Peyer's patch (tissue), 4 donors: ENCODE data around the gene PDE4D. TPM values are rescaled to one million over a fixed set of nuclear protein-coding genes. Genes with fewer than 3 reads are reported as not detected.

Experiments used
- DNase-seq, 3 donors: peaks; one replicate each; pipeline ENCODE4 v3.0.0-alpha.2; 2017 to 2019
- H3K27ac ChIP-seq, 4 donors: fragments of 200-600 bp; sonication (generic); one replicate each; pipeline ENCODE4 v1.5.1; 2016 to 2019
- H3K27me3 ChIP-seq, 2 donors: fragments of 200-600 bp; sonication (generic); one replicate each; pipeline ENCODE4 v1.5.1; 2019
- H3K36me3 ChIP-seq, 3 donors: fragments of 200-600 bp; sonication (generic); one replicate each; pipeline ENCODE4 v1.5.1; 2016 to 2019
- H3K4me1 ChIP-seq, 4 donors: fragments of 200-600 bp; sonication (generic); one replicate each; pipeline ENCODE4 v1.5.1; 2016 to 2019
- H3K4me3 ChIP-seq, 4 donors: fragments of 200-600 bp; sonication (generic); 1 replicate in 3 of 4; 2 replicates in 1 of 4; pipeline ENCODE4 v1.5.1; 2016 to 2019; ENCODE audit warnings: mild to moderate bottlenecking in 1 of 4
- H3K9me3 ChIP-seq, 4 donors: fragments of 200-600 bp; sonication (generic); one replicate each; pipeline ENCODE4 v1.5.1; 2016 to 2019; ENCODE audit warnings: mild to moderate bottlenecking in 1 of 4
- CTCF ChIP-seq, 6 experiments: fragments of 450-650 bp in 4 of 6; fragments of 200-600 bp in 2 of 6; sonication (generic) in 1 of 6; IDR thresholded peaks; one replicate each; pipeline ENCODE4 v1.5.1; 2017 to 2019; ENCODE audit warnings: antibody characterized with exemption in 6 of 6, mild to moderate bottlenecking in 3 of 6, moderate library complexity in 1 of 6
- POLR2A ChIP-seq, 2 donors: fragments of 450-650 bp; IDR thresholded peaks; one replicate each; pipeline ENCODE4 v1.5.1; 2017; ENCODE audit warnings: antibody characterized with exemption in 2 of 2, mild to moderate bottlenecking in 2 of 2, moderate library complexity in 2 of 2
- total RNA-seq, 4 donors: library from RNA; depleted of rRNA; stranded (reverse); fragments of >200 nt; gene quantifications; one replicate each; pipeline ENCODE4 v1.1.0, GENCODE V29; 2016

PDE4D gene
- total RNA-seq, 4 donors from 2014 or later = 19.8 to 89.1 (median 43.9) TPM

DNA sequence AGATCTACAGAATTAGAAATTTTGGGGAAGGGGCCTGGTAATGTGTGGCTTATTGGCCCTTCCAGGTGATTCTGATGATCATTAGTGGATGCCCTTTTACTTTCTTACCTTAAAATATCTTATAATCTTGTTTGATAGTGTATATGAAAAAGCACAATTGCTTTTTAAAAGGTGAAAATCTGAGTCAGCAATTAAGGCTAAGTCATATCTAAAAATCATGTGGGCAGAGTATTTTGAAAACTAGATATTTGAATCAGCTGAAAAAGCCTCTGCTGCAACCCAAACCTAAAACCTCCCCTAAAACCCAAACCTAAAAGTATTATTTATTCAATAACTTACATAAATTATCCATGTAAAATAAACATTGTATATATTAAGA is 359.8 kb downstream of the PDE4D start:
- Histone ChIP-seq H3K4me1 (no peaks in the 10 kb centered on the region), H3K36me3 (no peaks in the 10 kb centered on the region), H3K27ac (no peak overlapping the region), H3K27me3 (no peaks in the 10 kb centered on the region), H3K9me3 (no peaks in the 10 kb centered on the region), H3K4me3 (no peak overlapping the region)
- TF ChIP-seq CTCF (IDR thresholded peaks at IDR 0.05) = no peak
- no peak for TF ChIP-seq POLR2A (IDR thresholded peaks at IDR 0.05)
- no peak for DNase-seq

- H3K9me3 ChIP-seq = no peaks in the 10 kb centered on the region
- H3K27me3 ChIP-seq = no peaks in the 10 kb centered on the region
- no peak overlapping the region for H3K27ac ChIP-seq
- DNase-seq = no peak
- TF ChIP-seq POLR2A (IDR thresholded peaks at IDR 0.05) (no peak), CTCF (IDR thresholded peaks at IDR 0.05) (no peak)
- H3K4me1 ChIP-seq = no peaks in the 10 kb centered on the region
- no peaks in the 10 kb centered on the region for H3K36me3 ChIP-seq
- no peak overlapping the region for H3K4me3 ChIP-seq
These were observed 360.4 kb downstream of the PDE4D start for GRCh38 chr5:59532979-59533729.

- no peak for TF ChIP-seq CTCF (IDR thresholded peaks at IDR 0.05)
- no peak for TF ChIP-seq POLR2A (IDR thresholded peaks at IDR 0.05)
- Histone ChIP-seq H3K27me3 (no peaks in the 10 kb centered on the region), H3K9me3 (no peaks in the 10 kb centered on the region), H3K36me3 (no peaks in the 10 kb centered on the region), H3K27ac (no peak overlapping the region), H3K4me1 (peaks cover 0 to 3% (median 0%) of the 10 kb centered on the region in 4 donors), H3K4me3 (no peak overlapping the region)
- DNase-seq = no peak
These were observed 364.3 kb downstream of the PDE4D start for GRCh38 chr5:59529239-59529638.

DNA sequence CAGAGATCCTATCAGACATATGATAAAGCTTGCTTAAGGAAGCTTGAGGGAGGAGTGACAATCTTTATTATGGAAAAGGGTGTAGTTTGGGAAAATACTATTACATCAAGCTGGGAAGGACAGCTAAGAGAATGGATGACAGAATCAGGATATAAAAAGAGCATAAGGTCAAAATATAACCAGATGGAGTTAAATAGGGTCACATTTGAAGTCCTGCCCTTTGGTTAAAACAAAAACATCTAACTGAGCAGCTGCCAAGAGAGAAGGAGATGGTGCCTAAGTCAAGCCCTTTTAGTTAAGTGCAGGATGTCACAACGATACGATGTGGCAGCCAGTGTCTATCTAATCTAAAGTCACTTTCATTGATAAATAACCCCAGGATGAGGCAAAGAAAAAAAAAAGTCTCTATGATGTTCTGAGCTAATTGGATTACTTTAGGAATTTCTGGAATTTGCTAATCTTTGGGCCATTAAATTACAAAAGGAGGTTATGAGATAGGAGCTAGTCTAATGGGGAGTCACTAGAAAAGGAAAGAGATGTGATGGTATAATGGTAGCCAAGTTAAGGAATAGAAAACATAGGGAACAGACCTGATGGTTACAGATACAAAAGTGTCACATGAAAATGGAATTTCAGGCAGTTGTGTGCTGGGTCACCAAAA is 365.2 kb downstream of the PDE4D start:
- no peaks in the 10 kb centered on the region for H3K9me3 ChIP-seq
- DNase-seq = no peak
- H3K27ac ChIP-seq = no peak overlapping the region
- H3K4me1 ChIP-seq = peaks cover 0 to 3% (median 0%) of the 10 kb centered on the region in 4 donors
- H3K4me3 ChIP-seq = no peak overlapping the region
- H3K36me3 ChIP-seq = no peaks in the 10 kb centered on the region
- no peaks in the 10 kb centered on the region for H3K27me3 ChIP-seq
- TF ChIP-seq POLR2A (IDR thresholded peaks at IDR 0.05) (no peak), CTCF (IDR thresholded peaks at IDR 0.05) (no peak)

DNA sequence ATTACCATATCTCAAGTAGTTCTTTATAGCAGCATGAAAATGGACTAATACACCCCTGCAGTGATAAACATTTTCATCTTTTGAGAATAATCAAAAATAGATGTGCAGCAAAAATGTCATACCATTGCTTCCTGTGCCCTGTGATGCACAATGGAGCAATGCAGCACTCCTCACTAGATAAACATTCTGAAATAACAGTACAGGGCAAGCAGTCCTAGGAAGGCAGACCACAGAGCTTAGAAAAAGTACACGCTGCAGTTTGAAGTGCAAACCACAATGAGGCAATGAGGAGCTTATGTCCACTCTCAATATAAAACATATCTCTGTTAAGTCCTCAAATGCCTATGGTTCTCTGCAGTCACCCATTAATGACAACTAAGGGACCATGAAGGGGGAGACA is 367.6 kb downstream of the PDE4D start:
- DNase-seq = no peak
- no peaks in the 10 kb centered on the region for H3K9me3 ChIP-seq
- no peaks in the 10 kb centered on the region for H3K27me3 ChIP-seq
- H3K27ac ChIP-seq = no peak overlapping the region
- no peak overlapping the region for H3K4me3 ChIP-seq
- peaks cover 0 to 7% (median 0%) of the 10 kb centered on the region in 4 donors for H3K4me1 ChIP-seq
- no peak for TF ChIP-seq CTCF (IDR thresholded peaks at IDR 0.05)
- no peak for TF ChIP-seq POLR2A (IDR thresholded peaks at IDR 0.05)
- H3K36me3 ChIP-seq = no peaks in the 10 kb centered on the region
